Measurements from ENCODE around the gene CCSAP. TPM values are rescaled to one million over a fixed set of nuclear protein-coding genes. Genes with fewer than 3 reads are reported as not detected.

CCSAP gene
- total RNA-seq, 1 experiment from 2014 or later, result 8.5 TPM

DNA sequence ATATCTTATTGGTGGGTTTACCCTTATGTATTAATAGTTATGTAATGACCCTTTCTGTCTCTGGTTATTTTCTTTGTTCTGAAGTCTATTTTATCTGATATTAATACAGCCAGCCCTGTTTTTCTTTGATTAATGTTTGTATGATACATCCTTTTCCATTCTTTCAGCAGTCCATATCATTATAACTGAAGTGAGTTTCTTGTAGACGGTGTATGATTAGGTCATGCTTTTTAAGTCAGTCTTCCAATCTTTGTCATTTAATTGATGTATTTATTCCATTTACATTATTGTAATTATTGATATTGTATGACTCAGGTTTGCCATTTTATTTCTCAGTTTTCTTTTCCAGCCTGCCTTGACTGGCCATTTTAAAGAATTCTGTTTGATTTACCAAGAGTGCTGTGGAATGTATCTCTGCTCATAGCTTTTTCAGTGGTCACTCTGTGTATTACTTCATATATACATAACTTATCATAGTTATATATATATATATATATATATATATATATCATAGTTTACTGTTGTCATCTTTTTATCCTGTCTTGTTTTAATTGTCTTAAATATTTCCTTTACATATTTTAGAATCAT, 61.4 kb downstream of the CCSAP start:
- Histone ChIP-seq H3K27ac (ENCODE audit: insufficient read length, low read depth, low read length) (no peak overlapping the region), H4K20me1 (ENCODE audit: control insufficient read depth, insufficient read depth, insufficient read length) (no peaks in the 10 kb centered on the region)

More for the DNA sequence above, 61.4 kb downstream of the CCSAP start:
- Mint-ChIP-seq H3K9me3 (no peaks in the 10 kb centered on the region), H3K27me3 (ENCODE audit: low read depth) (no peaks in the 10 kb centered on the region), H3K27ac (no peak overlapping the region), H3K4me3 (no peak overlapping the region), H3K36me3 (ENCODE audit: insufficient read depth in 1 of 3, low read depth in 3 of 3) (no peaks in the 10 kb centered on the region), H3K4me1 (peaks cover 12 to 13% of the 10 kb centered on the region in 2 experiments)
- H2BK120ac ChIP-seq (ENCODE audit: low read depth, low read length, poor library complexity, severe bottlenecking), result no peak overlapping the region
- no peak overlapping the region for H3K56ac ChIP-seq (ENCODE audit: insufficient read length, low read depth, low read length)
- H3T11ph ChIP-seq (ENCODE audit: low read length), result no peak overlapping the region
- H2BK15ac ChIP-seq (ENCODE audit: low read depth, low read length), result no peak overlapping the region
- no peak overlapping the region for H4K8ac ChIP-seq (replicated peaks; ENCODE audit: insufficient read length, low read depth, low read length)
- H3K9ac ChIP-seq (ENCODE audit: extremely low read depth, insufficient read length, low read length), result no peak overlapping the region
- H2BK20ac ChIP-seq (ENCODE audit: low read depth, low read length, poor library complexity, severe bottlenecking), result no peak overlapping the region
- no peaks in the 10 kb centered on the region for H3K9me3 ChIP-seq (ENCODE audit: control insufficient read depth, low read depth, low read length)
- H3K4me2 ChIP-seq (ENCODE audit: insufficient read depth, insufficient read length, low read length), result no peak overlapping the region
- TF ChIP-seq, protein P1, sequence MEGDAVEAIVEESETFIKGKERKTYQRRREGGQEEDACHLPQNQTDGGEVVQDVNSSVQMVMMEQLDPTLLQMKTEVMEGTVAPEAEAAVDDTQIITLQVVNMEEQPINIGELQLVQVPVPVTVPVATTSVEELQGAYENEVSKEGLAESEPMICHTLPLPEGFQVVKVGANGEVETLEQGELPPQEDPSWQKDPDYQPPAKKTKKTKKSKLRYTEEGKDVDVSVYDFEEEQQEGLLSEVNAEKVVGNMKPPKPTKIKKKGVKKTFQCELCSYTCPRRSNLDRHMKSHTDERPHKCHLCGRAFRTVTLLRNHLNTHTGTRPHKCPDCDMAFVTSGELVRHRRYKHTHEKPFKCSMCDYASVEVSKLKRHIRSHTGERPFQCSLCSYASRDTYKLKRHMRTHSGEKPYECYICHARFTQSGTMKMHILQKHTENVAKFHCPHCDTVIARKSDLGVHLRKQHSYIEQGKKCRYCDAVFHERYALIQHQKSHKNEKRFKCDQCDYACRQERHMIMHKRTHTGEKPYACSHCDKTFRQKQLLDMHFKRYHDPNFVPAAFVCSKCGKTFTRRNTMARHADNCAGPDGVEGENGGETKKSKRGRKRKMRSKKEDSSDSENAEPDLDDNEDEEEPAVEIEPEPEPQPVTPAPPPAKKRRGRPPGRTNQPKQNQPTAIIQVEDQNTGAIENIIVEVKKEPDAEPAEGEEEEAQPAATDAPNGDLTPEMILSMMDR (conservative IDR thresholded peaks at IDR 0.05), result no peak
- peaks cover 18% of the 10 kb centered on the region; the same call in 1 of the 2 replicates for H3K79me2 ChIP-seq (ENCODE audit: insufficient read depth, low read length)
- WGBS (ENCODE audit: extremely low coverage, insufficient read length, low lambda C conversion rate), result no CpG with 5 or more reads among the region's 1 CpG
- H2AFZ ChIP-seq (ENCODE audit: low read length), result no peak overlapping the region
- no peak overlapping the region for H4K5ac ChIP-seq (ENCODE audit: insufficient read length, low read depth, low read length)
- no peak overlapping the region for H3K18ac ChIP-seq (ENCODE audit: insufficient read length, low read depth, low read length)
- no peak overlapping the region for H2BK12ac ChIP-seq (ENCODE audit: insufficient read length, low read depth, low read length)
- peaks cover 2% of the 10 kb centered on the region; the same call in 1 of the 2 replicates for H3K4me1 ChIP-seq (ENCODE audit: insufficient read depth, low read length)
- H4K91ac ChIP-seq (ENCODE audit: insufficient read length, low read depth, low read length), result no peak overlapping the region
- no peaks in the 10 kb centered on the region for H3K23me2 ChIP-seq (ENCODE audit: insufficient read length, low read depth, low read length, poor library complexity, severe bottlenecking)
- H3K14ac ChIP-seq (ENCODE audit: insufficient read depth, low read length), result no peak overlapping the region
- H2BK5ac ChIP-seq (ENCODE audit: insufficient read length, low read length), result no peak overlapping the region
- H3K27me3 ChIP-seq (ENCODE audit: insufficient read depth, low read length), result no peaks in the 10 kb centered on the region
- no peak overlapping the region for H3K23ac ChIP-seq (ENCODE audit: insufficient read length, low read depth, low read length)
- H2AK5ac ChIP-seq (ENCODE audit: insufficient read length, low read length), result no peak overlapping the region
- peaks cover 6% of the 10 kb centered on the region for H3K79me1 ChIP-seq (ENCODE audit: insufficient read depth, low read depth, low read length, poor library complexity, severe bottlenecking)
- H3K4ac ChIP-seq (ENCODE audit: low read depth, low read length), result no peak overlapping the region
- no peak for DNase-seq
